GM12801 (cell line): ENCODE measurements around the gene DOCK1.

Source experiments
- CTCF ChIP-seq: IDR thresholded peaks from one replicate; pipeline ENCODE4 v1.5.1; 2011; ENCODE audit warnings: control low read depth; ENCODE audit not compliant: insufficient read length; ENCODE audit errors: extremely low read depth

The DOCK1 gene

GRCh38 chr10:127100983-127101615 lies 195.9 kb downstream of the DOCK1 start:
- TF ChIP-seq CTCF, result no peak

DNA sequence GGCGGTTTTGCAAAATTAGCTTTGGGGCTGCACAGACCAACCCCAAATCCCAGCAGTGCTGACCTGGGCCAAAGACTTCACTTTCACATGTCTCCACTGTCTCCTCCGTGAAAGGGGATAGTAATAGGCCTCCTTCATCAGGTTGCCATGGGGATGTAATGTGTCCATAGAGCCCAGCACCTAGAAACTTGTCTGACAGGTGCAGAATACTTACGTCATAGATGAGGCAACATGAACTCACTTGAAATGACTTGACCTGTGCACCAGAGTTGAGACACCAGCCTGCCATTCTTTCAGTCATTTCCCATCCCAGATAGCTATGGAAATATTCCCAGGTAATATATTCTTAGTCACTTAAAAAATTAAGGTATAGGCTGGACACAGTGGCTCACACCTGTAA lies 196.9 kb downstream of the DOCK1 start:
- TF ChIP-seq CTCF, result no peak

DNA sequence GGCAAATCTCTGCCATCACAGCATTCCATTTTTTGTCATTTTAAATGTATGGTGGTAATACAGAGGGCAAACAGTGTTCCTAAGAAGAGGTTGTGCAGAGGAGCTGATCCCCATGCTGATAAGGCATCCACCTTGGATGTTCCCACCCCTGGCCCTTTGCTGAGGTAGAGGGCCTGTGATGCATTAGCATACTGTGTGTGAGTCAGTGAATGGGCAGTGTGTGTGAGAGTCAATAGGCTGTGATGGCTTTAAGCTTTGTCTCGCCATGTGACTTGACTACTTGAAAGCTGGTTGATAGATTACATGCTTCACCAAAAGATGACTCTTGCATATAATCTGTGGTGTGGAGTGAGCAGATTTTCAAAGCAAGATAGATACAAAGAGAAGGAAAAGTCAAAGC lies 209.9 kb downstream of the DOCK1 start:
- TF ChIP-seq CTCF, result no peak

GRCh38 chr10:127117125-127117524 lies 211.9 kb downstream of the DOCK1 start:
- TF ChIP-seq CTCF, result no peak

DNA sequence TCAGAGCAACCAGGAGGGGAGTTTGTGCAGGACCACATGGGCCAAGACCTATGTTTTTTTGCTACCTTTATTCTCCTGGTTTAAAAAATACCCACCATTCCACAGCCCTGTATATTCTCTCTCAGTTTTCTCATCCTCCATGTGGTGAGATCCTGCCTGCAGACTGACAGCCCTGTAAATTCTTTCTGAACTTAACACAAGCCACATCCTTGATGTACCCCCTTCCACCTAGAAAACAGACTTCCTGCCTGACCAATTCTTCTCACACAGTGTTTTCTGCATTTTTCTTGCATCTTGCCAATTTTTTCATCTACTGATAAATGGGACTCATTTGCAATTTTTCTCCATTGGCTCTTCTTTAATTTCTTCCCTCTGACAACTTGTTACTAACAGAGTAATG lies 212.8 kb downstream of the DOCK1 start:
- TF ChIP-seq CTCF, result no peak

GRCh38 chr10:127119936-127120335 lies 214.7 kb downstream of the DOCK1 start:
- TF ChIP-seq CTCF, result no peak

- TF ChIP-seq CTCF, result no peak
Measured at GRCh38 chr10:127122831-127123230, 217.6 kb downstream of the DOCK1 start.

DNA sequence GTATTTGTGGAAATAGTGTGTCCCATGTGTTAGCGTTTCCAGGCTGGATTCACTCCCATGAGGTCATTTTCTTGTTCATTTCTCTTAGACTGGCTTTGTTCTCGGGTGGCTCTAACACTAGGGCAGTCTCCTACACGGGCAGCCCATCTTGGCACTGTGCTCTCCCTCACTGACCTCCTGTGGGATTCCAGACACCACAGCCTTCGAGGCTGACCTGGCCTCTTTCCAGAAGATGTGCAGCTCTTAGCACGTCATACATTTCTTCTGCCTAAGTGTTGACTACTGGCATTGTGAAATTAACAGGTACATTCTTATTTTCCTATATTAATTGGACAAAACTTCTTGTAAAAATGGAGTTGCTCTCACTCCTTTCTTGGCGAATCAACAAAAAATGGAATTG lies 218.4 kb downstream of the DOCK1 start:
- TF ChIP-seq CTCF, result no peak
